Myocyte (in vitro differentiated cells): Measurements from ENCODE around the gene NRL. TPM values are rescaled to one million over a fixed set of nuclear protein-coding genes. Genes with fewer than 3 reads are reported as not detected.
"Not testable (repeated sequence)": the region's sequence is repeated elsewhere in the genome, so short reads cannot be mapped to it uniquely, and the experiment has no call there.

Experiments
- DNase-seq: peaks from one replicate; pipeline ENCODE4 v3.0.0-alpha.2; 2012; ENCODE audit warnings: low read depth
- total RNA-seq: library from RNA; depleted of rRNA; stranded (reverse); fragments of >200 nt; gene quantifications from 2 replicates; pipeline ENCODE4 v1.2.3, GENCODE V29; 2014

NRL gene
- total RNA-seq, 1 donor from 2014 or later = 4.5 TPM

DNA sequence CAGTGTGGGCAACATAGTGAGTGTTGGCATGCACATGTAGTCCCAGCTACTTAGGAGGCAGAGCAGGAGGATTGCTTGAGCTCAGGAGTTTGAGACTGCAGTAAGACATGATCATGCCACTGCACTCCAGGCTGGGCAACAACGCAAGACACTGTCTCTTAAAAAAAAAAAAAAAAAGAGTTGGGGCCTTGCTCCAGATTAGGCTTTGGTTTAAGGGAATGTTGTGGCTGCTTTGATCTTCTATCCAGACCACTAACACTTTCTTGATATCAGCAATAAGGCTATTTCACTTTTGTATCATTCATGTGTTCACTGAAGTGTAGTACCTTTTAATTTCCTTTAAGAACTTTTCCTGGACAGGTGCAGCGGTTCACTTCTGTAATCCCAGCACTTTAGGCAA is 12.9 kb upstream of the NRL start:
- no peak for DNase-seq

DNA sequence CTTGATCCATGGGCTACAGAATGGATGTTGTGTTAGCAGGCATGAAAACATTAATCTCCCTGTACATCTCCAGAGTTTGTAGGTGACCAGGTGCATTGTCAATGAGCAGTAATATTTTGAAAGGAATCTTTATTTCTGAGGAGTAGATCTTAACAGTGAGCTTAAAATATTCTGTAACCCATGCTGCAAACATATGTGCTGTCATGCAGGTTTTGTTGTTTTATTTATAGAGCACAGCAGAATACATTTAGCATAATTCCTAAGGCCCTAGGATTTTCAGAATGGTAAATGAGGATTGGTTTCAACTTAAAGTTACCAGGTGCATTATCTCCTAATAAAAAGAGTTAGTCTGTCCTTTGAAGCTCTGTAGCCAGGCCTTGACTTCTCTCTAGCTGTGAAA is 12.2 kb upstream of the NRL start:
- DNase-seq = no peak

DNA sequence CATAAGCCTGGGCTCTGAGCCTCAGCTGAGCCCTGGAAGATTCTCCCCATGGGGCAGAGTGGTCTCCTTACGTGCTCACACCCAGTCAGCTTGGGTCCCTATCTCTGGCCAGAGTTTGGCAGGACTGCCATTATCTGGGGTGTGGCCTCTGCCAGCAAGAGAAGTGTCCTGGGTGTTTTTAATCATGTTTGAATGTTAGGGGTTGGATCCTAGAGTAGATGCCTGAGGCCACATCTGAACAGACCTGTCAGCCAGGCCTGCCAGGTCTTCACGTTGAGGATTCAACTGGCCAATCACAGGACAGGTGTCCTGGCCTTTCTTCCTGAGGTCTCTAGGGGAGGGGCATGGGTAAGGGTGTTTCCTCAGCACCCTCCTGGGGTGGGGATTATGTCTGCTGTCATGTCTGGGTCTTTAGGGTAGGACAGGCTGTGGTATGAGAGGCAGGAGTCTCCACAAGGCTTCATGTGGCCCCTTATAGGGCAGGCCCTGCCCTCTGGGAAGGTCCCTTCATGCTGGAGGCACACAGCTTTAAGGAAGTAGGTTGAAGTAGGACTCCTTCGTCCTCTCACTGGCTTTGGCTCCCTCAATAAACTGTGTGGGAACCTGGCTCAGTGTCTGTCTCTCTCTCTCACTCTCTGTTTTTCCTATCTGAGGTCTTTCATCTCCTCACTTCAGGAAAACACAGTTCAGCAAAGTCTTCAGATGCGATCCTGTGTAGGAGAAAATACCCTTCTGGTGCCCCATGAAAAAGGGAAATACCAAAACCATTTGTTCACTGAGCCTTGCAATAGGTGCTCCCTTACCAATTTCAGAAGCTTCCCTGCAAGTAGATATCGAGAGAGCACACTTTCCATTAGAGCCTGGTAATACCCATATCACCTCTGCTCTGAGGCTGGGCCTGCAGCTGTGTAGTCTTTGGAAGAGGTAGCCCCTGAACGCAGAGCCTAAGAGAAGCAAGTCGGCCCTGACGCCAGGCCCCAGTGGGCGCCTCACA is 9.0 kb upstream of the NRL start:
- no peak for DNase-seq

DNA sequence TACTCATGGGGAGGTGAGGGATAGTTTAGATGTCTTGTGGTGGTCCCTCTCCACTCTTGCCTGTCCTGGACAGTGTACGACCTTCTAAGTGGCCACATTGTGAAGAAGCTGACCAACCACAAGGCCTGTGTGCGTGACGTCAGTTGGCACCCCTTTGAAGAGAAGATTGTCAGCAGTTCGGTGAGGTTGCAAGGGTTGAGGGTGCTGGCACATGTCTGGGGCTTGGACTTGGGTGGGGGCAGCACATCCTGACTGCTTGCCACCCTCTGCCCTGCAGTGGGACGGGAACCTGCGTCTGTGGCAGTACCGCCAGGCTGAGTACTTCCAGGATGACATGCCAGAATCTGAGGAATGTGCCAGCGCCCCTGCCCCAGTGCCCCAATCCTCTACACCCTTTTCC is 8.1 kb upstream of the NRL start:
- DNase-seq = no peak

DNA sequence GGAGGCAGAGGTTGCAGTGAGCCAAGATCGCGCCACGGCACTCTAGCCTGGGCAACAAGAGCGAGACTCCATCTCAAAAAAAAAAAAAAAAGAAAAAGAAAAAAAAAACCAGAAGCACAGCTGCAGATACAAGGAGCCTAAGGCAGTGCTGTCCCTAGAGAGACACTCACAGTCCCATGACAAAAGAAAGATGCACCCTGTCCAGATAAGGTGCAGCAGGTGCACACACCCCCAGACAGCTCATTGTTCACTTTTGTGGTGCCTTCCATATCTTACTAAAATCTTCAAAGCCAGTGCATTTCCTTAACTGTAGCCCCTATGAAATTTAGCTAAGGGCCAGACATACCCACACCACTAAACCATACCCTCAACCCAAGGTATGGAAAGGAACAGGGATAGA is 7.7 kb upstream of the NRL start:
- DNase-seq = no peak

DNA sequence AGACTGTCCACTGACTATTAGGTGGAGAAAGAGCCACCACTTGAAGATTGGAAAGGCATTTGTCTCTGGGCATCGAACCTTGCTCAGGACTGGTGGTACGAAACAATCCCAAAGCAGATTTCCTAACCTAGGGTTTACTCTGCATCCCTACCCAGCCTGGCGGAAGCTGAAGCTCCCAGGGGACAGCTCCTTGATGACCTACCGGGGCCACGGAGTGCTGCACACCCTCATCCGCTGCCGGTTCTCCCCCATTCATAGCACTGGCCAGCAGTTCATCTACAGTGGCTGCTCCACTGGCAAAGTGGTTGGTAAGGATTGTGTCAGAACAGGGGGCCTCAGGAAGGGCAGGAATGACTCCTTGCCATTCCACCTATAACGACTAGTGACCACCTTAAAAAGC is 6.5 kb upstream of the NRL start:
- DNase-seq = no peak

DNA sequence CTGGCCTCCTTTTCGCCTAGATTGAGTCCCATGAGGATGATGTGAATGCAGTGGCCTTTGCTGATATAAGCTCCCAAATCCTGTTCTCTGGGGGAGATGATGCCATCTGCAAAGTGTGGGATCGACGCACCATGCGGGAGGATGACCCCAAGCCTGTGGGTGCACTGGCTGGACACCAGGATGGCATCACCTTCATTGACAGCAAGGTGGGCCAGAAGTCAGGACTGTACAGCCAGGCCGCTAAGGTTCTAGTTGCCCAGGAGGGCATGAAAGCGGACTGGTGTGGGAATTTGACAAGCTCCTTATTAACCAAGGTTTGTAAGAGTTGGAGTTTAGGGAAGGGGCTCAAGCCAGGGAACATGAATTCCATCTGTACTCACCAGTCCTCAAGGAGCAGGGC is 4.9 kb upstream of the NRL start:
- no peak for DNase-seq

DNA sequence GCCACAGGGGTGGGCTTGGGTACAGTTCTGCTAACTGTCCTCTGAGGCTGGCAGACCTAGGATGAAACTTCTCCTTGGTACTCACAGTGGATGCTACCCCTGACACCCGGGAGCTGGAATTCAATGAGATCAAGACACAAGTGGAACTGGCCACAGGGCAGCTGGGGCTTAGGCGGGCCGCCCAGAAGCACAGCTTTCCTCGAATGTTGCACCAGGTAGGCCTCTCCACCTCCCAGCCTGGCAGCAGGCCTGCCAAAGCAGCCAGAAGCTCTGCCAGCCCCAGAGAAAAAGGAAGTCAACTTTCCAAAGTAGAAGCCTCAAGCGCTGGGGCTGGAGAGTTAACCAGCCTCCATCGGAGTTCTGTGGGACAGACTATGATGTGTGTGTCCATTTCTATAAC is 2.4 kb upstream of the NRL start:
- DNase-seq = no peak

DNA sequence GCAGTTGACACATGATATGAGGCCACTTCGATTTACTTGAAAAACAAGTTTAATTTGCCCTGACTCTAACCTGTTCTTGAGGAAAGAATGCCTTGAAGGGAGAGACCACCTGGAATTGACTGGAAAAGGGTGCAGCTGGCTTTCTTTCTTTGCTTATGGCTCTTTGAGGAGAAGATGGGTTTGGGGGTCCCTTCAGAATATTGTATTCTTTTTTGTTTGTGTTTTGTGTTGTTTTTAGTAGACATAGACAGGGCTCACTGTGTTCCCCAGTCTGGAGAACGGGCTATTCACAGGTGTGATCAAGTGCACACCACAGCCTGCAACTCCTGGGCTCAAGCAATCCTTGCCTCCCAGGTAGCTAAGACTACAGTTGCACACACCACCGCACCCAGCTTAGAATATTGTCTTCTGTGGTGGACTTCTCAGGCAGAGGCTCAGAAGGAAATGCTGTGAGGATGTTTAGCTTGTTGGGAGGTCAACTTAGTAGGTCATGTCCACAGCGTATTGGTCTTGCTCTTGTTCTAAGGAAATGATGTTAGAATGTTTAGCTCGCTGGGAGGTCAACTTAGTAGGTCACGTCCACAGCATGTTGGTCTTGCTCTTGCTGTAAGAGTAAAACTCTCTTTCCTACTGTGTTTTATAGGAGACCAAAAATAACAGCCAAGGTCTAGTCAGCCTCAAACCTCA is 1.5 kb upstream of the NRL start:
- DNase-seq = no peak

DNA sequence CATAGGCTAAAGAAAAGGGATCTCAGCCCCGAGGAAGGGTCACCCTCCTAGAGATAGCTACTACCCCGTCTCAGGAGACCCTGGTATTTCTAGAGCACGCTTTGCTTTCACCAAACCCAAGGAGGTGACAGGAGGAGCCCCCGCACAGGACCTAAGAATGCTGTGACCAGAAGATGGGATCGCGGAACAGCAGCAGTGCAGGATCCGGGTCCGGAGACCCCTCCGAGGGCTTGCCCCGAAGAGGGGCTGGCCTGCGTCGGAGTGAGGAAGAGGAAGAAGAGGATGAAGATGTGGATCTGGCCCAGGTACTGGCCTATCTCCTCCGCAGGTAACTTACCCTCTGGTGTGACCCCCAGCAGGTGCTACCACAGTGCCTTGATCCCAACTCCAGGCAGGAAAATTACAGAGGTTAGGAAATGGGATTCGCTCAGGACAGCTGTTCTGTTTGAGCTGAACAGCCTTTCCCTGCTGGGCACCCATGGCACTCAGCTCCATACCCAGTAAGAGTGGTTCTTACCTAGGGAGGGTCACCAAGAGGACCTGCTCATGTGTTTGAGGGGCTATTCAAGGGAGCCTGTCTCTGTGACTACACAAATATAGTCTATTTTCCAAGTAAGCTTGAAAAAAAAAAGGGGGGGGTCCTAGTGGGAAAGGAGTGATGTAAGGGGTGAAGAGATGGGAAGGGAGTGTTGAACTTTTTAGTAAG is 826 bp upstream of the NRL start:
- no peak for DNase-seq

DNA sequence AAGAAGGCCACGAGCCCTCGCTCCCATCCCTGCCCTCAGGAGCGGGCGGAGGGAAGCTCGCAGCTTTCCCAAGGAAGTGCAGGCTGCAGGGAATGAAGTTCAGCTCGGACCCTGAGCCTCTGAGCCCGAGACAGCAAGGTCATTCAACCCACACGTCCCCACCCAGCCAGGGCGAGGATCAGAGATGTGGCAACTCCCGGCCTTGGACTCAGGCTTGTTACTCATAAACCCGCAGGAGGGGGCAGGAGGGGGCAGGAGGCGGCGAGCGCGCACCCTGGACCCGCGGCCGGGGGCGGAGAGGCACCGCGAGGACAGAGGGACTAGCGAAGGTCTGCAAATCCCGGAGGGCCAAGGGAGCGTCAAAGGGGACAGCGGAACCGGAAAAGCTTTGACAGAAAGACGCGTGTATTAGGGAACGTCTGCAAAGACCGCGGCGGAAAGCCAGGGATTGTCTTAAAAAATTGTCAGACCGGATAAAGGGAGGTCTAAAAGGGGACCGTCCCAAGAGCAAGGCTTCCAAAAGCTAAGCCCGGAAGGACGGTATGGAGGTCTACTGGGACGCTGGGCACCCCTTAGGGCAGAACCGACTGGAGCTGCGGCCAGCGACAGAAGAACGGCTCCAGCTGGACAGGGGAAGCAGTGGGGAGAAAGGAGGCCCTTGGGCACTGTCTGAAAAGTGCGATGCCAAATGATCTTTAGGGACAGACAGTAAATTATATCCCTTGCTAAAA is 783 bp downstream of the NRL start:
- peak; percentile 94 for DNase-seq

DNA sequence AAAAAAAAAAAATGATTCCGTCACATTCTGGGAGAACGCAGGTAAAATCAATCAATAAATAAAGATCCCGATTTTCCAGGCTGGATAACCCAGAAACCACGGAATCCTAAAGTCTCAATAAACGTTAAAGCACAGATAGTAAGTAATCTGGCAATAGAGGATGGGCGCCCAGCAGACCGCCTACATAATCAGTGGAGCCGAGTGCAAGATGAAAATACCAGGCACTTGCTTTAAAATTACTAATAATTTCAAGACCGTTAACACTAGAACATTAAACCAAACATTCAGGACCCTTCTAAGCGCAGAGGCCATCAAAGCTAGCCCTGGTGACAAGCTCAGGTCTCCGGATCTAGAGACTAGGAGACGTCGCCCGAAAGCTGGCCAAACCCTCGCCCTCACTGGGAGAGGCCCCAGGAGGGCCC is 1.4 kb downstream of the NRL start:
- no peak for DNase-seq

DNA sequence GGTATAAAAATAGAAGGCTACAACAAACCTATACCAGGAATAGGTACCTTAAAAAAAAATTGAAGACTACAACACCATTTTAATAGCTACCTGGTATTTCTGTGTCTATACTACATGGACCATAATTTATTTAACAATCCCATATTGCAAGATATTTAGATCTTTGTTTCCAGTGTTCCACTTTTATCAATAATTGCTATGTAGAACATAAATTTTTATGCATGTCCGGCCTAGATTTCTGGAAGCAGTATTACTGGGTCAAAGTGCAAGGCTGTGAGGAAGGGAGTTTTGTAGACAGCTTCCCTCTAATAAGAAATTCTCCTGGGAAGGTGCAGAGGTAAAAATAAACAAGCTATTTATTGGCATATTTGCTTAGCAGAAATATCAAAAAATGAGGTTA is 4.2 kb downstream of the NRL start:
- DNase-seq = no peak

DNA sequence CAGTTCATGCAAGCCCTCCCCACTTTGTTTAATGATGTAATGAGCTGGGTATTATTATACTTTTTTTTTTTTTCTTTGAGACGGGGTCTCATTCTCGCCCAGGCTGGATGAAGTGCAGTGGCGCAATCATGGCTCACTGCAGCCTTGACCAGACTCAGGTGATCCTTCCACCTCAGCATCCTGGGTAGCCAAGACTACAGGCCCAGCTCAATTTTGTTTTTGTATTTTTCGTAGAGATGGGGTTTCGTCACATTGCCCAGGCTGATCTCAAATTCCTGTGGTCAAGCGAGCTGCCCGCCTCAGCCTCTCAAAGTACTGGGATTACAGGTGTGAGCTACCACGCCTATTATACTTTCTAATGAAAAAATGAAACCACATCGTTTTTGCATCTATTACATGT is 4.7 kb downstream of the NRL start:
- DNase-seq = no peak

DNA sequence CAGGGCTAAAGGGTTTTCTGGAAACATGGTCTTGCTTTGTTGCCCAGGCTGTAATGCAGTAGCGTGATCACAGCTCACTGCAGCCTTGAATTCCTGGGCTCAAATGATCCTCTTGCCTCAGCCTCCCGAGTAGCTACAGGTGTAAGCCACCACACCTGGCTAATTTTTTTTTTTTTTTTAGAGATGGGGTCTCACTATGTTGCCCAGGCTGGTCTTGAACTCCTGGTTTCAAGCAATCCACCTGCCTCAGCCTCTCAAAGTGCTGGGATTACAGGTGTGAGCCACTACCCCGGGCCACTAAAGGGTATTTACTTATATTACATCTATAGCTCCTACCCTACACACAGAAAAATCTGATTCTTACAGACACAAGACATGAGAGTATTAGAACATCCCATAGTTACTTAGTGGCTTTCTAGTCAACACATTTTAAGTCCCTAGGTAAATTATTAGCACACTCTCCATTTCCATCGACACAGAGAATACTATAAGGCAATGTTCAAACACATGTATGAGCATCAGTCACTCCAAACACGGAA is 6.3 kb downstream of the NRL start:
- DNase-seq = no peak

DNA sequence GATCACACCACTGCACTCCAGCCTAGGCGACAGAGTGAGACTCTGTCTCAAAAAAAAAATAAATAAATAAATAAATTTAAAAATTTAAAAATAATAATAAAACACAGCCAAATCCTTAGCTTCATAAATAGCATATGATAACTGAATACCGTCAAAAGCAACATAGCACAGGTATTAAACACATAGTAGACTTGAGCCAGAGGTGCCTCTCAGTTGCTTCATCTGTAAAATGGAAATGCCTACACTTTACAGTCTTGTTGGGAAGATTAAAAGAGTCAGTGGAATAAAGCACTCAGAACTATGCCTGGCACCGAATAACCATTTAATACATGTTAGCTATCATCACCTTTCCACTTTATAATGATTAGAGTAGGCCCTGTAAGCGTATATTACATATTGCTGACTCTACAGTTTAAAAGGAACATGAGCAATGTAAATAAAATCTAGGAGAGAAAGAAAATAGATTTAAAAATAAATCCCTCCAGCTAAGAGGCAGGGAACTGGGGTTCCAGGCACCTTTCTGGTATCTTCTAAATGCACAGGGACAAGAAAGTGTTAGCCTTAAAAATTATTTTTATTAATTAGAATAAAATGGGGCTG is 8.0 kb downstream of the NRL start:
- DNase-seq = no peak

DNA sequence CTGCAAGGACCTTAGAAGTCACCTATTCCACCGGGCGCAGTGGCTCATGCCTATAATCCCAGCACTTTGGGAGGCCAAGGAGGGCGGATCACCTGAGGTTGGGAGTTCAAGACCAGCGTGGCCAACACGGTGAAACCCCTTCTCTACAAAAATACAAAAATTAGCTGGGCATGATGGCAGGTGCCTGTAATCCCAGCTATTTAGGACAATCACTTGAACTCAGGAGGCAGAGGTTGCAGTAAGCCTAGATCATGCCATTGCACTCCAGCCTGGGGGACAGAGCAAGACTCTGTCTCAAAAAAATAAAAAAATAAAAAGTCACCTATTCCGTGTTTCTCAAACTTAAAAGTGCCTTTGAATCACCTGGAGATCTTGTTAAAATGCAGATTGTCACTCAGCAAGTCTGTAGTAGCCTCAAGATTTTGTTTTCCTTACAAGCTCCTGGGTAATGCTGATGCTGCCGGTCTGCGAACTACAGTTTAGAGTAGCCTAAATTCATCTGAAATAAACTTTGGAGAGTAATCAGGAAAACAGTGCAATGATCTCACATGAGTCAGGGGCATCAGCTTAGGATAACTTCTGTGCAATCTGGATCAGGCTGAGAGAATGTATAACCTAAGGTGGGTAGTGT is 9.0 kb downstream of the NRL start:
- not testable (repeated sequence) for DNase-seq

DNA sequence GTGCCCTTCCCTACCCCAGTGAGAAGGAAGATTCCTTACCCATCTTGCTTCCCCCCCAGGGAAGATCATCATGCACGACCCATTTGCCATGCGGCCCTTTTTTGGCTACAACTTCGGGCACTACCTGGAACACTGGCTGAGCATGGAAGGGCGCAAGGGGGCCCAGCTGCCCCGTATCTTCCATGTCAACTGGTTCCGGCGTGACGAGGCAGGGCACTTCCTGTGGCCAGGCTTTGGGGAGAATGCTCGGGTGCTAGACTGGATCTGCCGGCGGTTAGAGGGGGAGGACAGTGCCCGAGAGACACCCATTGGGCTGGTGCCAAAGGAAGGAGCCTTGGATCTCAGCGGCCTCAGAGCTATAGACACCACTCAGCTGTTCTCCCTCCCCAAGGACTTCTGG is 11.3 kb downstream of the NRL start:
- DNase-seq = no peak

DNA sequence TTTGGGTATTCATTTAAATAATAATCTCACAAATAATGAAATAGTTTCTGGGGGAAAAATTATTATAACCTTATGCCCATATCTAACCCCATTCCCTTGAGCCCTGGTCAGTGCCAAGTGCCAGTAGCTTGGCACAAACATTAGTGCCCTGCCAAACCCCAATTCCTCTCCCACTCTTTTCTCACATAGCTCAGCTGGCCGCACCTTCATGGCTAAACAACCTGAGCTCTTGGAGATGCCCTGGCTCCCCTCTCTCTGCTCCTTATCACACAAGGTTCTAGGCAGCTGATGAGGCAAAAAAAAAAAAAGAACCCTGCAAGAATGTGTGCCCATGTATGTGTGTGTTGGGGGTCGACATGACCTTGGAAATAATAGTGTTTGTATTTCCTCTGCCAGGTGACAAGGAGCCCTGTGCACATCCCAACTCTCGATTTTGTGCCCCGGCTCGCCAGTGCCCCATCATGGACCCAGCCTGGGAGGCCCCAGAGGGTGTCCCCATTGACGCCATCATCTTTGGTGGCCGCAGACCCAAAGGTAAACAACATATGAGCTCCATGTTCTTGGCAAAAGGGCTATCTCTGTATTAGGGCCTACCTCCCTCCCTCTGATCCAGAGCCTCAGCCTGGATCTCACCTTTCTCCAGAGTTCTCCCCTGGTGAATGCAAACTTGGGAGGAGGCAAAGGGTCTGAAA is 12.2 kb downstream of the NRL start:
- no peak for DNase-seq
